Prostate gland (tissue), 2 donors: ENCODE data around the gene EHMT1.

Experiments
- CTCF ChIP-seq, 4 experiments: fragments of 200-600 bp in 2 of 4; fragments of 450-650 bp in 2 of 4; sonication (generic) in 2 of 4; IDR thresholded peaks; 1 replicate in 3 of 4; 2 replicates in 1 of 4; pipeline ENCODE4 v1.5.1; 2016 to 2019; ENCODE audit warnings: antibody characterized with exemption in 4 of 4, mild to moderate bottlenecking in 2 of 4, moderate library complexity in 2 of 4
- POLR2A ChIP-seq: fragments of 450-650 bp; IDR thresholded peaks from one replicate; pipeline ENCODE4 v1.6.1; 2016; ENCODE audit warnings: antibody characterized with exemption, mild to moderate bottlenecking
- POLR2AphosphoS5 ChIP-seq: sonication (generic); formaldehyde crosslinking; IDR thresholded peaks from one replicate; pipeline ENCODE4 v1.6.1; 2017; ENCODE audit warnings: antibody characterized with exemption

GRCh38 chr9:137685035-137685740 lies 66.4 kb downstream of the EHMT1 start:
- no peak for TF ChIP-seq CTCF (IDR thresholded peaks at IDR 0.05)
- no peak for TF ChIP-seq POLR2A
- no peak for TF ChIP-seq POLR2AphosphoS5
